ENCODE measurements around the gene KCNH2. TPM values are rescaled to one million over a fixed set of nuclear protein-coding genes. Genes with fewer than 3 reads are reported as not detected.

KCNH2 gene
- total RNA-seq, 6 donors from 2014 or later: 0.59 to 5.7 (median 3.1) TPM

- Histone ChIP-seq H3K27me3 (peaks cover 0 to 64% (median 24%) of the 10 kb centered on the region in 4 donors), H3K4me3 (peak overlapping the region in 3 of 4 donors; percentile 34 to 44 (median 40)), H3K4me1 (peaks cover 36 to 68% (median 42%) of the 10 kb centered on the region in 4 donors), H3K9me3 (no peaks in the 10 kb centered on the region), H3K36me3 (no peaks in the 10 kb centered on the region), H3K27ac (no peak overlapping the region)
- 9 to 16% methylated on average over 10 to 22 of the region's 62 CpGs for WGBS, 2 donors
- TF ChIP-seq CTCF (IDR thresholded peaks at IDR 0.05): no peak
- no peak for TF ChIP-seq EP300 (IDR thresholded peaks at IDR 0.05)
- TF ChIP-seq POLR2AphosphoS5 (IDR thresholded peaks at IDR 0.05): no peak
- no peak for TF ChIP-seq POLR2A (IDR thresholded peaks at IDR 0.05)
- no peak for ATAC-seq (ENCODE audit: low FRiP score in 2 of 2)
- no peak for DNase-seq
These were observed 567 bp downstream of the KCNH2 start for GRCh38 chr7:150977382-150978125.

DNA sequence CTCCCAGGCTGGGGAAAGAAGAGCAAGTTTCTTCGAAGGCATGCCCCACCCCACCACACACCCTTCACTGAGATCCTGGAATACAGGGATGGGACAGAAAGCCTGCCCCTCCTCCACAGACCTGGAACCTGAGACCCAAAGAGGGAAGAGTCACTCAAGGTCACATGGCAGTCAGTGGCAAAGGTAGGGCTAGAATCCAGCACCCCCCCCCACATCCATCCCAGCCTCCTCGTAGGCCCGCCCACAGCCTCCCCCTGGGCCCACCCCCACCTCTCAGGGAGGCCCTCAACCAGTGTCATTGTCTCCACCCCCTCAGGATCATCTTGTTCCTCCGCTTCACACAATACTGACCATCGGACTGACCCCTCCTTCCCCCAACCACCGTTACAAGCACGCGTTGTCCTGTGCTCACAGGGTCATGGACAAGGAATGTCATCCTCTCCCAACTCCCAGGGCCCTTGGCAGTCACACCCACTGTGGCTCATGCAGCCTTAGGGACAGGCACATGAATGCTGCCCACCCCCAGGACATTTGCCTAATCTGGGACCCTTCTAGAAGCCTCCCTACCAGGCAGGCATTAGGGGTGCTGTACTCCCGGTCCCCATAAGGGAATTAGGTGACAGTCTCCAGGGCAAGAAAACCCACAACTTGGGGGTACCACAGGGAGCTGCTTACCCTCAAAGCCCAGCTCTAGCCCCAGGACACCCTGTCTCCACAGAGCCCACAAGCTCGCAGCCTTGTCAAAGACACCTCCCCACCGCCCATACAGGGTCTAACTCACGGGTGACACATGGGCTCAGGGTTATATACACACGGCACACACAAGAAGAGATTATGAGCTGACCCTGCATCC lies 1.4 kb downstream of the KCNH2 start:
- no peak overlapping the region for H3K27ac ChIP-seq
- peak overlapping the region in 2 of 4 donors; percentile 34 to 44 for H3K4me3 ChIP-seq

DNA sequence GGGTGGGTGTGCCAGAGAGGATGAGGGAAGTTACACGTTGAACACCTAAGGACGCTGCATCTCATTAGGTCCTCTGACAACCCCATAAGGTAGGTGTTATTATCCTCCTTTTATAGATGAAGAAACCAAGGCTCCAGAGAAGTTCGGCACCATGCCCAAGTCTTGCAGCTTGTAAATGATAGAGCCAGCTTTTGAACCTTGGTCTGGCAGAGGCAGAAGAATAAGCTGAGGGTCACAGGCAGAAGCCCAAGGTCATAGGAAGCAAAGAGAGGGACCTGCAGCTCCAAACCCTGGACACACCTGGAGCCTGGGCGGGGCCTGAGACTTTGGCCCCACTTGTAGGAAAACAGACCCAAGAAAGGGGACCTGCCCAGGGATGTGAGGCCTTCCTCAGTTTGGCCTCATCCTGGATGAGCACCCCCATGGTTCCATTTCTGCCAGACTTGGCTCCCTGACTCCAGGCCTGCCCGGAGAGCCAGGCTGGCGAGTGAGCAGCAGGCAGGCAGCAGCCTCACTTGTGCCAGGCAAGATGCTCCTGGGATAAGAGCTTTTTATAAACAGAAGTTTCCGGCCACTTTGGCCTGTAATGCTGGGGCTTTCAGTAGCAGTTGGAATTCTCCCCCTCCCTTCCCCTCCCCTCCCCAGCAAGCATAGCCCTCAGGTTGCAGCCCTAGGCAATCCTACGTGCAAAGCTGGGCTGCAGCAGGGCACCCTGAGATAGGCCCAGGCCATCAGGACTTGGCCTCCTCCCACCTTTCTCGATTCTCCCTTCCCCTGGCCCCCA lies 2.4 kb downstream of the KCNH2 start:
- TF ChIP-seq POLR2A (IDR thresholded peaks at IDR 0.05) (no peak), CTCF (IDR thresholded peaks at IDR 0.05) (no peak), EP300 (IDR thresholded peaks at IDR 0.05) (no peak), POLR2AphosphoS5 (IDR thresholded peaks at IDR 0.05) (no peak)
- WGBS, 2 donors: 64 to 65% methylated on average over 5 to 9 of the region's 9 CpGs
- no peaks in the 10 kb centered on the region for H3K36me3 ChIP-seq
- no peaks in the 10 kb centered on the region for H3K9me3 ChIP-seq
- H3K27me3 ChIP-seq: peaks cover 0 to 64% (median 24%) of the 10 kb centered on the region in 4 donors
- peaks cover 41 to 73% (median 45%) of the 10 kb centered on the region in 4 donors for H3K4me1 ChIP-seq
- H3K4me3 ChIP-seq: no peak overlapping the region
- H3K27ac ChIP-seq: no peak overlapping the region
- DNase-seq (no peak), ATAC-seq (ENCODE audit: low FRiP score in 2 of 2) (no peak)

More for the DNA sequence above, 1.4 kb downstream of the KCNH2 start:
- DNase-seq (no peak), ATAC-seq (ENCODE audit: low FRiP score in 2 of 2) (no peak)
- H3K27me3 ChIP-seq: peaks cover 0 to 64% (median 24%) of the 10 kb centered on the region in 4 donors
- H3K4me1 ChIP-seq: peaks cover 37 to 73% (median 42%) of the 10 kb centered on the region in 4 donors
- no peaks in the 10 kb centered on the region for H3K36me3 ChIP-seq
- WGBS, 2 donors: 30 to 44% methylated on average over 8 to 11 of the region's 13 CpGs
- H3K9me3 ChIP-seq: no peaks in the 10 kb centered on the region
- TF ChIP-seq POLR2AphosphoS5 (IDR thresholded peaks at IDR 0.05): peak in 1 of 2 donors; percentile 52
- no peak for TF ChIP-seq CTCF (IDR thresholded peaks at IDR 0.05)
- no peak for TF ChIP-seq POLR2A (IDR thresholded peaks at IDR 0.05)

DNA sequence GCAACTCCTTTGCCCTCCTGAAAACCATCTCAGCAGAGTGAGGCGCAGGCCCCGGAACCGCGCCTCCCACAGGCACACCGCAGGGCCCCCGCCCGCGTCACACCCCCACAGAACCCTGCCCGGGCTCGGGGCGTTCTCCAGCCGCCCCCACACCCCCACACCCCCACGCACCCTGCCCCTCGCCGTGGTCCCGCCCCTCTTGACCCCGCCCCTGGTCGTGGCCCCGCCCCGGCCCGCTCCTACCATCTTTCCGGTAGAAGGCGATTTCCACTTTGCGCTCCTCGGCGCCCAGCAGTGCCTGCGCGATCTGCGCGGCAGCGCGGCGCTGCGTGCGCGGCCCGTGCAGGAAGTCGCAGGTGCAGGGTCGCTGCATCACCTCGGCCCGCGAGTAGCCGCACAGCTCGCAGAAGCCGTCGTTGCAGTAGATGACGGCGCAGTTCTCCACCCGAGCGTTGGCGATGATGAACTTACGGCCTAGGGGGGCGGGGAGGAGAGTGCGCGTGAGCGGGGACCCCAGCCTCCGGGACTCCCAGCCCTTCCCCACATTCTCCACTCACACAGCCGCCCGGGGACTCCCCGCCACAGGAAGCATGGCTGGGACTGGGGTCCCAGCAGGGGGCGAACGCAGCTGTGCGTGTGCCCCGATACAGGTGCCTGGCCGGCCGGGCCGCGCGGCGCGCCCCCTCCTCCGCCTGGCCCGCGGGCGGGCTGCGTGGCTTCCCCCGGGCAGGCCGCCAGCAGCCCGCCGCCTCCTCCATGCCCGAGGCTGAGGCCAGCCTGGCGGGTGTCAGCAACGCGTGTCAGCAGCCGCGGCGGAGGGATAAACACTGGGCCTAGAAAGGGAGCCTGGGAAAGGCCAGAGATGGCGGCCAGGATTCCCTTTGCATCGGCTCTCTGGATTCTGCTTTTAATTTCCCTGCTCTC lies 3.4 kb downstream of the KCNH2 start:
- H3K36me3 ChIP-seq: no peaks in the 10 kb centered on the region
- H3K4me1 ChIP-seq: peaks cover 47 to 72% (median 48%) of the 10 kb centered on the region in 4 donors
- WGBS, 2 donors: 4 to 6% methylated on average over 2 to 36 of the region's 89 CpGs
- peak in 1 of 2 donors; percentile 95 for DNase-seq
- peak in 1 of 2 donors; percentile 34 for ATAC-seq (ENCODE audit: low FRiP score in 2 of 2)
- no peaks in the 10 kb centered on the region for H3K9me3 ChIP-seq
- peaks cover 0 to 58% (median 22%) of the 10 kb centered on the region in 4 donors for H3K27me3 ChIP-seq
- peak in 1 of 4 donors; percentile 36 for TF ChIP-seq POLR2A (IDR thresholded peaks at IDR 0.05)
- no peak for TF ChIP-seq EP300 (IDR thresholded peaks at IDR 0.05)
- TF ChIP-seq POLR2AphosphoS5 (IDR thresholded peaks at IDR 0.05): peak in 1 of 2 donors; percentile 24
- peak in 4 of 6 experiments; percentile 26 to 44 (median 37) for TF ChIP-seq CTCF (IDR thresholded peaks at IDR 0.05)
- H3K4me3 ChIP-seq: peak overlapping the region; percentile 5 to 56 (median 46)
- peak overlapping the region in 1 of 4 donors; percentile 45 for H3K27ac ChIP-seq
